A673 (cell line): ENCODE data around the gene TMEM234.

Experiments used
- CTCF ChIP-seq: fragments of 300-800, 200-600 bp; sonication (generic); conservative IDR thresholded peaks from 2 replicates; pipeline ENCODE4 v1.5.1; 2017; ENCODE audit warnings: low read depth, mild to moderate bottlenecking, antibody characterized with exemption, low read length, moderate library complexity, mixed read lengths
- EZH2 ChIP-seq: fragments of 200-600 bp; sonication (generic); IDR thresholded peaks from 2 replicates; pipeline ENCODE4 v1.6.1; 2017; ENCODE audit warnings: borderline replicate concordance, low read depth, mild to moderate bottlenecking, mixed read lengths, antibody characterized with exemption, low read length; ENCODE audit not compliant: poor library complexity, severe bottlenecking

DNA sequence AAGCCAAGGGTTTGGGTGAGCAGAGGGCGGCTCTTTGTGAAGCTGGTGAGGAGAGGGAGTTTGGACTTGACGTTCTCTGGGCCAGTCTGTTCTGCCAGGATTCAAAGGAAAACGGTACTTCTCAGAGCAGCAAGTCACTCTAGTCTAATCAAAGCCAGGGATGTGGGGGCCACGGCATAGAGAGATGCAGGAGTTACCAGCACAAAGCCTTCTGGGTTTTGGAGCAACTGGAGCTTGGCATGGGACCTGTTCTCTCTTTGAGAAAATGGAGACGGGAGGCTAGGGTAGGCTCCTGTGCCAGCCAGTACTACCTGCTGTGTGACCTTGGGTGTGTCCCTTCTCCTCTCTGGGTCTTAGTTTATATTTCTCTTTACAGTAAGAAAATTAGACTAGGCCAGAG lies 40.6 kb downstream of the TMEM234 start:
- TF ChIP-seq CTCF: no peak
- TF ChIP-seq EZH2: no peak
